K562 (cell line): Measurements from ENCODE around the gene C1orf167. TPM values are rescaled to one million over a fixed set of nuclear protein-coding genes. Genes with fewer than 3 reads are reported as not detected.

ENCODE experiments used
- ATF6 ChIP-seq: sonication (generic); formaldehyde crosslinking; IDR thresholded peaks from 2 replicates; pipeline ENCODE4 v1.4.0; 2020; ENCODE audit warnings: mild to moderate bottlenecking, missing genetic modification reagents
- ELF2 ChIP-seq: fragments of 250-450 bp; sonication (Bioruptor Pico); IDR thresholded peaks from 2 replicates; pipeline ENCODE4 v1.5.0; 2021; ENCODE audit warnings: mild to moderate bottlenecking
- FOXO4 ChIP-seq: fragments of 450-650 bp; formaldehyde crosslinking; IDR thresholded peaks from 2 replicates; pipeline ENCODE4 v1.4.0; 2020; ENCODE audit warnings: mild to moderate bottlenecking, moderate library complexity
- MAZ ChIP-seq, 2 experiments: fragments of 450-650 bp in 1 of 2; sonication (generic) in 1 of 2; formaldehyde crosslinking; IDR thresholded peaks in 1 of 2; conservative IDR thresholded peaks in 1 of 2; 2 replicates each; pipeline versions ENCODE4 v1.4.0 to v1.5.0; 2020; ENCODE audit warnings: mild to moderate bottlenecking in 1 of 2, missing genetic modification reagents in 1 of 2
- MNT ChIP-seq, 2 experiments: fragments of 450-650 bp; conservative IDR thresholded peaks; 2 replicates each; pipeline ENCODE4 v1.6.1; 2017; ENCODE audit warnings: mild to moderate bottlenecking in 2 of 2, moderate library complexity in 2 of 2
- MYC ChIP-seq, 2 experiments: fragments of 250-450 bp in 1 of 2; sonication (Bioruptor Pico) in 1 of 2; IDR thresholded peaks; 2 replicates each; pipeline versions ENCODE4 v1.5.1 to v1.6.1; 2012 to 2021; ENCODE audit warnings: low read depth in 2 of 2, borderline replicate concordance in 1 of 2, improper control_type of control experiment in 1 of 2, low read length in 1 of 2, mild to moderate bottlenecking in 1 of 2, moderate library complexity in 1 of 2
- NBN ChIP-seq: fragments of 450-650 bp; IDR thresholded peaks from 2 replicates; pipeline ENCODE4 v1.6.1; 2016; ENCODE audit warnings: low read depth, mild to moderate bottlenecking
- NCOA1 ChIP-seq: fragments of 450-650 bp; IDR thresholded peaks from 2 replicates; pipeline ENCODE4 v1.6.1; 2016; ENCODE audit warnings: low read depth
- NEUROD1 ChIP-seq: fragments of 150-350 bp; IDR thresholded peaks from 2 replicates; pipeline ENCODE4 v1.6.1; 2014; ENCODE audit warnings: borderline replicate concordance, low read length, low read depth; ENCODE audit not compliant: partially characterized antibody
- PHTF2 ChIP-seq: fragments of 250-450 bp; sonication (Bioruptor Pico); IDR thresholded peaks from 2 replicates; pipeline ENCODE4 v1.5.0; 2021; ENCODE audit warnings: mild to moderate bottlenecking
- POLR2A ChIP-seq: fragments of 450-650 bp; conservative IDR thresholded peaks from 2 replicates; pipeline ENCODE4 v1.6.1; 2016
- RAD21 ChIP-seq, 2 experiments: fragments of 250-450 bp in 1 of 2; fragments of 450-650 bp in 1 of 2; sonication (Bioruptor Pico) in 1 of 2; formaldehyde crosslinking in 1 of 2; IDR thresholded peaks in 1 of 2; conservative IDR thresholded peaks in 1 of 2; 2 replicates each; pipeline versions ENCODE4 v1.4.0 to v1.8.0; 2020 to 2022; ENCODE audit warnings: mild to moderate bottlenecking in 2 of 2, moderate library complexity in 1 of 2
- SIRT6 ChIP-seq: IDR thresholded peaks from one replicate; pipeline ENCODE4 v1.6.1; 2012; ENCODE audit warnings: low read depth, mild to moderate bottlenecking, control low read depth, inconsistent platforms, low read length, moderate library complexity
- SMARCA4 ChIP-seq: fragments of 450-650 bp; IDR thresholded peaks from 2 replicates; pipeline ENCODE4 v1.6.1; 2016
- SP2 ChIP-seq: IDR thresholded peaks from 2 replicates; pipeline ENCODE4 v1.6.1; 2011; ENCODE audit warnings: mild to moderate bottlenecking, low read depth, low read length, moderate library complexity; ENCODE audit not compliant: poor library complexity, severe bottlenecking; ENCODE audit errors: extremely low read depth
- SREBF2 ChIP-seq: sonication (generic); formaldehyde crosslinking; IDR thresholded peaks from 2 replicates; pipeline ENCODE4 v1.4.0; 2020; ENCODE audit warnings: mild to moderate bottlenecking, missing genetic modification reagents
- TEAD1 ChIP-seq, 2 experiments: fragments of 450-650 bp in 1 of 2; sonication (generic) in 1 of 2; formaldehyde crosslinking; IDR thresholded peaks; 2 replicates each; pipeline versions ENCODE4 v1.4.0 to v1.8.0; 2020 to 2022; ENCODE audit warnings: mild to moderate bottlenecking in 2 of 2, missing genetic modification reagents in 1 of 2
- ZNF146 ChIP-seq: IDR thresholded peaks from one replicate; pipeline ENCODE4 v1.6.1; 2018; ENCODE audit warnings: missing compliant biosample characterization; ENCODE audit not compliant: unreplicated experiment
- ZNF347 ChIP-seq: fragments of 450-650 bp; formaldehyde crosslinking; IDR thresholded peaks from 2 replicates; pipeline ENCODE4 v1.4.0; 2020; ENCODE audit warnings: low read depth, mild to moderate bottlenecking, moderate library complexity
- ZNF584 ChIP-seq: fragments of 200-800 bp; sonication (Bioruptor generic); IDR thresholded peaks from 2 replicates; pipeline ENCODE4 v1.6.1; 2016; ENCODE audit warnings: low read depth, mild to moderate bottlenecking, missing genetic modification characterization, missing compliant biosample characterization
- ZNF696 ChIP-seq: fragments of 250-450 bp; sonication (Bioruptor Pico); conservative IDR thresholded peaks from 2 replicates; pipeline ENCODE4 v1.4.0; 2020; ENCODE audit warnings: mild to moderate bottlenecking, moderate library complexity
- ZSCAN29 ChIP-seq: fragments of 450-650 bp; IDR thresholded peaks from 2 replicates; pipeline ENCODE4 v1.6.1; 2017
- polyA plus RNA-seq, 8 experiments: library from polyadenylated mRNA; depleted of rRNA in 4 of 8; stranded (reverse) in 5 of 8; unstranded in 3 of 8; fragments of >200 nt; fragmentation: Nextera tagmentation in 2 of 8; fragmentation: Illumina TruSeq in 1 of 8; extraction: Ambion mirVana in 2 of 8; extraction: Trizol in 1 of 8; gene quantifications; 2 replicates each; pipeline versions ENCODE4 v1.2.1 to v1.2.3, GENCODE V29; 2011 to 2014; ENCODE audit warnings: inconsistent platforms in 1 of 8, missing spikeins in 1 of 8
- total RNA-seq, 7 experiments: library from RNA; depleted of rRNA in 6 of 7; stranded (reverse); fragments of >200 nt in 6 of 7; fragmentation: Illumina TruSeq in 2 of 7; extraction: Trizol in 2 of 7; gene quantifications; 2 replicates each; pipeline versions ENCODE4 v1.2.1 to v1.2.3, GENCODE V29; 2011 to 2021; ENCODE audit warnings: low replicate concordance in 1 of 7

Gene C1orf167
- total and polyA plus RNA-seq, 9 of the 15 experiments (the other 6 are each of a cell fraction or from before 2014, with no cell fraction given): 0.22 to 0.86 (median 0.31) TPM; not detected in 2

GRCh38 chr1:11796036-11796828, 34.2 kb downstream of the C1orf167 start (continued):
- TF ChIP-seq MNT (conservative IDR thresholded peaks at IDR 0.05) (no peak), MAZ (CRISPR knock-in tag; conservative IDR thresholded peaks at IDR 0.05 in 1 of 2, IDR thresholded peaks at IDR 0.05 in 1 of 2) (peak; percentile 59 to 74; a peak in 3 of 4 replicates), SP2 (no peak), ZNF696 (CRISPR knock-in tag) (no peak), POLR2A (peak; percentile 82), NCOA1 (no peak; the same call in 1 of the 2 replicates), ZNF347 (CRISPR knock-in tag) (no peak), NBN (0 out of 2 replicates have a peak, but pooled peaks have one; percentile 42), SMARCA4 (peak; percentile 67; the same call in 1 of the 2 replicates), NEUROD1 (peak; percentile 67), ATF6 (peak; percentile 41; the same call in 1 of the 2 replicates), ZSCAN29 (0 out of 2 replicates have a peak, but pooled peaks have one; percentile 29), ELF2 (CRISPR knock-in tag) (no peak), ZNF146 (CRISPR knock-in tag) (no peak), PHTF2 (0 out of 2 replicates have a peak, but pooled peaks have one; percentile 47), SREBF2 (CRISPR knock-in tag) (no peak), SIRT6 (no peak), RAD21 (CRISPR knock-in tag; conservative IDR thresholded peaks at IDR 0.05 in 1 of 2, IDR thresholded peaks at IDR 0.05 in 1 of 2) (peak in 1 of 2 experiments; percentile 18; a peak in 1 of 4 replicates), MYC (IDR thresholded peaks at IDR 0.05; ENCODE audit: low read depth, low read length) (peak; percentile 42; the same call in 1 of the 2 replicates), MYC (CRISPR knock-in tag; IDR thresholded peaks at IDR 0.05; ENCODE audit: borderline replicate concordance, low read depth) (no peak), ZNF584 (CRISPR knock-in tag) (0 out of 2 replicates have a peak, but pooled peaks have one; percentile 78), TEAD1 (CRISPR knock-in tag; IDR thresholded peaks at IDR 0.05) (peak in 1 of 2 experiments; percentile 60; a peak in 2 of 4 replicates), FOXO4 (CRISPR knock-in tag) (no peak)
